ENCODE results near the gene PLEKHA7. TPM values are rescaled to one million over a fixed set of nuclear protein-coding genes. Genes with fewer than 3 reads are reported as not detected.

Gene PLEKHA7
- total RNA-seq, 1 experiment from 2014 or later: 7.2 TPM

DNA sequence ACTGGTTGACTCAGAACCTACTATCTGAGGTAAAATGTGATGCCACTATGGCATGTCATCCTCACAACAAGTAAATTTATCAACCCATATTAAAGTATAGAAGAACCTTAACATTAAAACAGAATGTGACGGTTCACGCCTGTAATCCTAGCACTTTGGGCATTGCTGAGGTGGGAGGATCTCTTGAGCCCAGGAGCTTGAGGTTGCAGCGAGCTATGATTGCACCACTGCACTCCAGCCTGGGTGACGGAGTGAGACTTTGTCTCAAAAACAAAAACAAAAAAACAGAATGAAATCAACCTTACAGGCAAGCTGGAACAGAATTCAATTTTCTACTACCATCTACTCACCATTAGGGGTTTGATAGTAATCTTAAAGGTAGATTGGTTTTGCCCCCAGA is 86.2 kb downstream of the PLEKHA7 start:
- Histone ChIP-seq H3K4me2 (ENCODE audit: low read length) (no peak overlapping the region), H4K20me1 (ENCODE audit: insufficient read depth) (no peaks in the 10 kb centered on the region), H3K4me1 (ENCODE audit: control insufficient read depth in 1 of 2, insufficient read depth in 2 of 2, low read length in 2 of 2) (peaks cover 25 to 39% of the 10 kb centered on the region in 2 experiments), H3K9me3 (ENCODE audit: control insufficient read depth in 1 of 2, insufficient read depth in 1 of 2, low read depth in 1 of 2, low read length in 2 of 2) (no peaks in the 10 kb centered on the region), H3K36me3 (ENCODE audit: control insufficient read depth in 1 of 2, insufficient read depth in 2 of 2, low read length in 2 of 2) (no peaks in the 10 kb centered on the region), H3K27me3 (ENCODE audit: insufficient read depth, low read length) (no peaks in the 10 kb centered on the region), H3K27ac (ENCODE audit: low read depth, low read length) (no peak overlapping the region), H3K4me3 (replicated peaks in 1 of 2; ENCODE audit: low read depth in 1 of 2, low read length in 2 of 2) (no peak overlapping the region), H3K9me2 (ENCODE audit: insufficient read depth) (no peaks in the 10 kb centered on the region), H2AFZ (ENCODE audit: low read depth, low read length, poor library complexity, severe bottlenecking) (no peak overlapping the region), H3K79me2 (ENCODE audit: insufficient read depth, low read length) (no peaks in the 10 kb centered on the region), H3K9ac (ENCODE audit: low read length) (no peak overlapping the region)
- ATAC-seq: no peak
- TF ChIP-seq ZBTB33 (IDR thresholded peaks at IDR 0.05; ENCODE audit: extremely low read depth, insufficient replicate concordance, low read length) (no peak), ELF1 (IDR thresholded peaks at IDR 0.05; ENCODE audit: borderline replicate concordance, low read depth) (no peak), MAX (IDR thresholded peaks at IDR 0.05) (no peak), POLR2A (IDR thresholded peaks at IDR 0.05; ENCODE audit: borderline replicate concordance, extremely low read depth, insufficient read depth, insufficient read length) (no peak), JUND (IDR thresholded peaks at IDR 0.05) (no peak), CEBPB (IDR thresholded peaks at IDR 0.05; ENCODE audit: low read depth) (no peak), TCF7L2 (IDR thresholded peaks at IDR 0.05; ENCODE audit: borderline replicate concordance, extremely low read depth, insufficient read depth, insufficient read length) (no peak), ZNF274 (IDR thresholded peaks at IDR 0.05; ENCODE audit: low read depth, low read length) (no peak), CBX3 (IDR thresholded peaks at IDR 0.05; ENCODE audit: low read depth) (no peak), POLR2AphosphoS5 (IDR thresholded peaks at IDR 0.05; ENCODE audit: low read depth, low read length) (no peak), SRF (IDR thresholded peaks at IDR 0.05; ENCODE audit: low read depth) (no peak), FOSL1 (IDR thresholded peaks at IDR 0.05; ENCODE audit: low read depth) (no peak), SP1 (IDR thresholded peaks at IDR 0.05; ENCODE audit: low read depth) (no peak), YY1 (IDR thresholded peaks at IDR 0.05; ENCODE audit: extremely low read depth, insufficient replicate concordance, low read depth, low read length) (no peak), REST (IDR thresholded peaks at IDR 0.05; ENCODE audit: low read depth) (no peak), ZFX (IDR thresholded peaks at IDR 0.05) (no peak), RAD21 (IDR thresholded peaks at IDR 0.05; ENCODE audit: low read depth) (no peak)
- no TSS peak for BruUV-seq (replicated peaks)
- POLR2A ChIA-PET: no interaction called here
- RAD21 ChIA-PET (ENCODE audit: low non-redundant PET in 1 of 2, low total read pairs in 2 of 2, uncharacterized antibody in 2 of 2, unreplicated experiment in 2 of 2): no interaction called here
- intact Hi-C loops (cut with micrococcal nuclease): no loop called here
- no peak for DNase-seq (ENCODE audit: low read depth, low spot score)
- CTCF ChIA-PET: no interaction called here
